TTC549 (cell line): ENCODE data around the gene CCDC33.

Source experiments
- FAIRE-seq: peaks from 2 replicates; lab custom pipeline; 2012; peaks lifted over from hg19 to GRCh38; lab: Jason Lieb, UNC

The CCDC33 gene

GRCh38 chr15:74383286-74383685 is 147.2 kb downstream of the CCDC33 start:
- FAIRE-seq: no peak

- FAIRE-seq: no peak
Measured at GRCh38 chr15:74383695-74384565, 147.8 kb downstream of the CCDC33 start.

DNA sequence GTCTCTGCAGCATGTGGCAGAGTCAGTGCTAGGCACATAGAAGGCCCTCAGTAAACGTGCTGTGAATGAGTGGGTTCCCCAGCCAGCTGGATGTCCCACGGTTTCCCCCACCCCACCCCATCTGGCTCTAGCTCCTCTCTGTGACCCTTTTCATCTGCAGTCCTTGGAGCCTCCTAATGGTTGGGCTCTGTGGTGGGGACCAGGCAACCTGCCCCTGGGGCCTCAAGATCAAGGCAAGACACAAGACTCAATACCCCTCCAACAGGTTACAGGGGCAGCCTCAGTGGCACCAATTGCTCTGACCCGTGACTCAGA is 148.4 kb downstream of the CCDC33 start:
- FAIRE-seq: no peak

DNA sequence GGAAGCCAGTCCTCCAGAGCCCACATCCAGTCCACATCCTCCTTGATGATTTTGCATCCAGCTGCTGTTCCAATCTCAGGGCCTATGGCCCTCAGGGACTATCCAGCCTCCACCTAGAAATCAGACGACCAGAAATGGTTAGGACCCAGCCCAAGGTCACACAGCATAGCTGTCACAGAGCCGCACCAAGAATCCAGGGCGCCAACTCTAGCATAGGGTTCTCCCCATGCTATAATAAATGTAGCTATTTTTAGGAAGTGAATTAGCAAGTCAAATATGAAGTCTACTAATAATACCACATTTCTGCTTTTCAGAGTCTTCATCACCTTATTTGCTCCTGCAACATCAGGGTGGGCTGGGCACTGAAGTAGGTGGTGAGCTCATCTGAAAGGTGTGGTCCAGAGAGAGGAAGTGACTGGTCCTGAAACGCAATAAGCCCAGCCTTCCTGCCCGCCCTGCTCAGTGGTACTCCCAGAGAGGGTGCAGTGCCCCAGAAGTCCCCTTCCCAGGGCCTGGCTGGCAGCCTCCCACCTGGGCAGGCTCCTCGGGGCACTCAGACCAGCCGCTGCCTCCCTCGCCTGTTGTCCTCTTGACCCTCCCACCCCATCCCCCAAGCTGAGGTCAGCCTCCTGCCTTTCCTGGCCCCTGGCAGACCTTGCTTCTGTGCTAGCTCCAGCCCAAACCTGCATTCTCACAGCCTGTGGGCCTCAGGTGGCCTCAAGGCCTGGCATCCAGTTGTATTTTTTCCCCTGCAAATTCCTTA is 148.9 kb downstream of the CCDC33 start:
- FAIRE-seq: no peak

DNA sequence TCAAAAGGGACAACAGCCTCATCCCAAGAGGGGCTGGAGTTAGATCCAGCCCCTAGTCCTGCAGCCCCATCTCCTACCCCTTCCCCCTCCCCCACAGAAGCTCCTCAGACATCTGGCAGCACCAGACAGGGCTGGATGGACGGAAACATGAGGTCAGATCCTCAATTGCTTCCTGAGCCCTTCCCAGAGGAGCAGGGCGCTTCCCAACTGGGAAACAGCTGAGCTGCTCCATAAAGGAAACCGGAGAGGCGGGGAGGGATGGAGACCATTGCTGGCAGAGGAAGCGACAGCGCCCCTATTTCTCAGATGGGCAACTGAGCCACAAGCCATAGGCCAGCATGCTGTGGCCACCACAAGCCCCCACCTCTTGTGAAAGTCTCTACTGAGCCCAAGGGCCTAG is 149.6 kb downstream of the CCDC33 start:
- no peak for FAIRE-seq
